GM12892 (cell line): ENCODE data around the gene PRKAG2.

Source experiments
- POLR2A ChIP-seq: IDR thresholded peaks from 2 replicates; pipeline ENCODE4 v1.6.1; 2011; ENCODE audit warnings: low read depth, low read length, control low read depth
- POLR2AphosphoS5 ChIP-seq: IDR thresholded peaks from 2 replicates; pipeline ENCODE4 v1.6.1; 2011; ENCODE audit warnings: low read depth, low read length, control low read depth

GRCh38 chr7:151727579-151728285 is 149.2 kb downstream of the PRKAG2 start:
- TF ChIP-seq POLR2AphosphoS5 = no peak
- no peak for TF ChIP-seq POLR2A
